Endothelial cell of umbilical vein (primary cell): ENCODE data around the gene LIN7A. TPM values are rescaled to one million over a fixed set of nuclear protein-coding genes. Genes with fewer than 3 reads are reported as not detected.

Experiments used
- BruUV-seq: library from RNA; stranded (reverse); fragments of 400-500 nt; replicated peaks from 2 replicates; lab custom pipeline; 2021; lab: Mats Ljungman, UMichigan
- CTCF ChIA-PET: fragments of 300-600, 350-600 bp; sonication (Branson Sonifier 250); formaldehyde crosslinking; loops from one replicate; lab custom pipeline; 2021; ENCODE audit warnings: antibody characterized with exemption, inconsistent platforms; lab: Charles Lee
- POLR2A ChIA-PET: fragments of 300-600, 350-600 bp; sonication (Branson Sonifier 250); formaldehyde crosslinking; loops from one replicate; lab custom pipeline; 2021; ENCODE audit warnings: antibody characterized with exemption, inconsistent platforms; lab: Charles Lee
- DNase-seq: peaks from one replicate; pipeline ENCODE4 v3.0.0-alpha.2; 2011; ENCODE audit warnings: low read depth, low spot score
- FAIRE-seq: peaks from 2 replicates; lab custom pipeline; 2011; peaks lifted over from hg19 to GRCh38; lab: Jason Lieb, UNC
- H2AFZ ChIP-seq: 2 replicates; pipeline ENCODE4 v1.6.0; 2012; ENCODE audit warnings: low read depth, low read length, control low read depth, inconsistent platforms
- H3K27ac ChIP-seq: 2 replicates; pipeline ENCODE4 v1.5.1; 2011; ENCODE audit warnings: low read depth, mild to moderate bottlenecking, control low read depth, low read length, moderate library complexity; ENCODE audit not compliant: insufficient read depth
- H3K27me3 ChIP-seq, 2 experiments: 2 replicates each; pipeline versions ENCODE4 v1.6.0 to v1.6.1; 2011; ENCODE audit warnings: low read length in 2 of 2, mixed read lengths in 1 of 2; ENCODE audit not compliant: control insufficient read depth in 2 of 2, insufficient read depth in 2 of 2
- H3K36me3 ChIP-seq, 2 experiments: 2 replicates in 1 of 2; 3 replicates in 1 of 2; pipeline ENCODE4 v1.5.1; 2011; ENCODE audit warnings: low read length in 2 of 2, mild to moderate bottlenecking in 1 of 2, moderate library complexity in 1 of 2; ENCODE audit not compliant: control insufficient read depth in 2 of 2, insufficient read depth in 2 of 2; ENCODE audit errors: extremely low read depth in 1 of 2
- H3K4me1 ChIP-seq: 3 replicates; pipeline ENCODE4 v1.5.1; 2011; ENCODE audit warnings: mild to moderate bottlenecking, low read length; ENCODE audit not compliant: control insufficient read depth, insufficient read depth; ENCODE audit errors: extremely low read depth
- H3K4me2 ChIP-seq: 2 replicates; pipeline ENCODE4 v1.6.1; 2011; ENCODE audit warnings: low read length, control low read depth, mixed read lengths; ENCODE audit not compliant: insufficient read depth
- H3K4me3 ChIP-seq, 3 experiments: fragments of 200-600 bp in 1 of 3; sonication (generic), shearing (Covaris generic) in 1 of 3; replicated peaks in 1 of 3; 2 replicates each; pipeline ENCODE4 v1.5.1; 2011 to 2016; ENCODE audit warnings: control low read depth in 3 of 3, low read length in 3 of 3, mild to moderate bottlenecking in 2 of 3, inconsistent platforms in 1 of 3, low read depth in 1 of 3, moderate library complexity in 1 of 3; ENCODE audit not compliant: insufficient read depth in 1 of 3
- H3K79me2 ChIP-seq: 2 replicates; pipeline ENCODE4 v1.6.0; 2012; ENCODE audit warnings: low read length, inconsistent platforms; ENCODE audit not compliant: control insufficient read depth, insufficient read depth
- H3K9ac ChIP-seq: replicated peaks from 2 replicates; pipeline ENCODE3; 2011; ENCODE audit warnings: low read length, control low read depth; ENCODE audit not compliant: insufficient read depth; ENCODE audit errors: extremely low read depth
- H3K9me1 ChIP-seq: replicated peaks from 3 replicates; pipeline ENCODE4 v1.6.0; 2011; ENCODE audit warnings: mild to moderate bottlenecking, low read length; ENCODE audit not compliant: control insufficient read depth, insufficient read depth; ENCODE audit errors: extremely low read depth
- H3K9me3 ChIP-seq: replicated peaks from 2 replicates; pipeline ENCODE4 v1.5.1; 2012; ENCODE audit warnings: low read length, inconsistent platforms; ENCODE audit not compliant: control insufficient read depth, insufficient read depth
- H4K20me1 ChIP-seq: replicated peaks from 2 replicates; pipeline ENCODE3; 2011; ENCODE audit warnings: mild to moderate bottlenecking, low read length; ENCODE audit not compliant: control insufficient read depth, insufficient read depth; ENCODE audit errors: extremely low read depth
- EZH2 ChIP-seq: IDR thresholded peaks from 2 replicates; pipeline ENCODE4 v1.6.1; 2012; ENCODE audit warnings: borderline replicate concordance, low read depth, mild to moderate bottlenecking, moderate library complexity, low read length, inconsistent platforms; ENCODE audit not compliant: severe bottlenecking
- FOS ChIP-seq: IDR thresholded peaks from 2 replicates; pipeline ENCODE4 v1.6.1; 2011; ENCODE audit warnings: mild to moderate bottlenecking, low read length, moderate library complexity, borderline replicate concordance; ENCODE audit not compliant: insufficient read depth
- GATA2 ChIP-seq: IDR thresholded peaks from 2 replicates; pipeline ENCODE4 v1.7.0; 2011; ENCODE audit warnings: low read depth, mild to moderate bottlenecking, moderate library complexity, mixed read lengths, low read length; ENCODE audit not compliant: insufficient read length, insufficient read depth
- JUN ChIP-seq: IDR thresholded peaks from 2 replicates; pipeline ENCODE4 v1.6.1; 2011; ENCODE audit warnings: borderline replicate concordance, low read depth; ENCODE audit not compliant: insufficient read length, insufficient read depth
- MYC ChIP-seq: IDR thresholded peaks from one replicate; pipeline ENCODE4 v1.6.1; 2011; ENCODE audit warnings: mild to moderate bottlenecking, low read depth, low read length
- POLR2A ChIP-seq: IDR thresholded peaks from 2 replicates; pipeline ENCODE4 v1.6.1; 2012; ENCODE audit warnings: low read depth, mild to moderate bottlenecking, control low read depth, low read length
- POLR2AphosphoS5 ChIP-seq: IDR thresholded peaks from 2 replicates; pipeline ENCODE4 v1.6.1; 2012; ENCODE audit warnings: low read depth, mild to moderate bottlenecking, control low read depth, low read length, moderate library complexity; ENCODE audit not compliant: insufficient read depth
- dilution Hi-C: fragments of 300-500 bp; cut with MboI; formaldehyde crosslinking; loops from one replicate; pipeline ENCODE4 v1.15.0; 2019; ENCODE audit warnings: low sequenced_read_pairs; ENCODE audit not compliant: extremely low pct_ligation_motif_present
- intact Hi-C: fragments of 100-400 bp; cut with micrococcal nuclease; formaldehyde crosslinking; loops from one replicate; pipeline ENCODE4 v1.10.0; 2022
- polyA plus RNA-seq, 4 experiments: library from polyadenylated mRNA; depleted of rRNA in 3 of 4; stranded (reverse) in 3 of 4; unstranded in 1 of 4; fragments of >200 nt; gene quantifications; 2 replicates each; pipeline versions ENCODE4 v1.2.1 to v1.2.3, GENCODE V29; 2011 to 2012; ENCODE audit warnings: missing spikeins in 1 of 4
- total RNA-seq: library from RNA; stranded (reverse); gene quantifications from 2 replicates; pipeline ENCODE4 v1.2.3, GENCODE V29; 2021
- TF ChIP-seq, protein P1 (sequence below): IDR thresholded peaks from 2 replicates; pipeline ENCODE4 v1.6.1; 2011; ENCODE audit not compliant: insufficient read depth, insufficient read length
- TF ChIP-seq, protein P2 (sequence below), 2 donors: IDR thresholded peaks; 1 replicate in 1 of 2; 2 replicates in 1 of 2; pipeline ENCODE4 v1.5.1; 2011; ENCODE audit warnings: low read length in 2 of 2, mild to moderate bottlenecking in 2 of 2, moderate library complexity in 2 of 2, control low read depth in 1 of 2, inconsistent platforms in 1 of 2, low read depth in 1 of 2; ENCODE audit not compliant: insufficient read depth in 1 of 2; ENCODE audit errors: extremely low read depth in 1 of 2

LIN7A gene
- total and polyA plus RNA-seq, 2 donors (not counting 3 experiments of a cell fraction or from before 2014, with no cell fraction given), result 1.6 to 4.3 TPM

- Histone ChIP-seq H2AFZ (no peak overlapping the region), H3K9me3 (no peaks in the 10 kb centered on the region), H3K9me1 (no peaks in the 10 kb centered on the region), H4K20me1 (no peaks in the 10 kb centered on the region), H3K27ac (no peak overlapping the region), H3K4me2 (no peak overlapping the region), H3K4me3 (no peak overlapping the region), H3K79me2 (no peaks in the 10 kb centered on the region), H3K4me1 (no peaks in the 10 kb centered on the region), H3K27me3 (no peaks in the 10 kb centered on the region), H3K9ac (no peak overlapping the region), H3K36me3 (no peaks in the 10 kb centered on the region)
- CTCF ChIA-PET, result no interaction called here
- dilution Hi-C loops (no loop called here), intact Hi-C loops (no loop called here)
- FAIRE-seq (no peak), DNase-seq (no peak)
- POLR2A ChIA-PET, result no interaction called here
- no TSS peak for BruUV-seq
- no peak for TF ChIP-seq JUN
- TF ChIP-seq FOS, result no peak
- TF ChIP-seq MYC, result no peak
- TF ChIP-seq, protein P1, sequence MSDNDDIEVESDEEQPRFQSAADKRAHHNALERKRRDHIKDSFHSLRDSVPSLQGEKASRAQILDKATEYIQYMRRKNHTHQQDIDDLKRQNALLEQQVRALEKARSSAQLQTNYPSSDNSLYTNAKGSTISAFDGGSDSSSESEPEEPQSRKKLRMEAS, result no peak
- TF ChIP-seq, protein P2, sequence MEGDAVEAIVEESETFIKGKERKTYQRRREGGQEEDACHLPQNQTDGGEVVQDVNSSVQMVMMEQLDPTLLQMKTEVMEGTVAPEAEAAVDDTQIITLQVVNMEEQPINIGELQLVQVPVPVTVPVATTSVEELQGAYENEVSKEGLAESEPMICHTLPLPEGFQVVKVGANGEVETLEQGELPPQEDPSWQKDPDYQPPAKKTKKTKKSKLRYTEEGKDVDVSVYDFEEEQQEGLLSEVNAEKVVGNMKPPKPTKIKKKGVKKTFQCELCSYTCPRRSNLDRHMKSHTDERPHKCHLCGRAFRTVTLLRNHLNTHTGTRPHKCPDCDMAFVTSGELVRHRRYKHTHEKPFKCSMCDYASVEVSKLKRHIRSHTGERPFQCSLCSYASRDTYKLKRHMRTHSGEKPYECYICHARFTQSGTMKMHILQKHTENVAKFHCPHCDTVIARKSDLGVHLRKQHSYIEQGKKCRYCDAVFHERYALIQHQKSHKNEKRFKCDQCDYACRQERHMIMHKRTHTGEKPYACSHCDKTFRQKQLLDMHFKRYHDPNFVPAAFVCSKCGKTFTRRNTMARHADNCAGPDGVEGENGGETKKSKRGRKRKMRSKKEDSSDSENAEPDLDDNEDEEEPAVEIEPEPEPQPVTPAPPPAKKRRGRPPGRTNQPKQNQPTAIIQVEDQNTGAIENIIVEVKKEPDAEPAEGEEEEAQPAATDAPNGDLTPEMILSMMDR (IDR thresholded peaks at IDR 0.05; ENCODE audit: extremely low read depth in 1 of 2, insufficient read depth in 1 of 2, low read depth in 1 of 2, low read length in 2 of 2), result no peak
- no peak for TF ChIP-seq POLR2A
- TF ChIP-seq EZH2, result no peak
- no peak for TF ChIP-seq POLR2AphosphoS5
- no peak for TF ChIP-seq GATA2
These were observed 132.6 kb downstream of the LIN7A start for GRCh38 chr12:80805106-80805505.
